Measurements from ENCODE around the gene CTDSP1.

CTDSP1 gene

DNA sequence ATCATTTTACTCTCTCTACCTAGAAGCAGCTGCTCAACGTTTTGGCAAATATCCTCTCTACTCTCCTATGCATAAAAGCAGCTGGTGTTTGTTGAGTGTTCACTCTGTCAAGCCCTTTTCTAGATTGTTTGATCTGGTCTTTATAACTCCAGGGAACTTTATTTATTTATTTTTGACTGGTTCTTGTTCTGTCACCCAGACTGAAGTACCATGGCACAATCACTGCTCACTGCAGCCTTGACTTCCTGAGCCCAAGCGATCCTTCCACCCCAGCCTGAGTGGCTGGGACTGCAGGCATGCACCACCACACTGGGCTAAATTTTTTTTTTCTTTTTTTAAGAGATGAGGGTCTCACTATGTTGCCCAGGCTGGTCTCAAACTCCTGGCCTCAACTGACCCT, 30.3 kb upstream of the CTDSP1 start:
- no peaks in the 10 kb centered on the region for H3K36me3 Mint-ChIP-seq (ENCODE audit: low read depth)
- H3K27me3 Mint-ChIP-seq, result no peaks in the 10 kb centered on the region
- no peaks in the 10 kb centered on the region for H3K9me3 Mint-ChIP-seq
- H3K4me3 Mint-ChIP-seq, result no peak overlapping the region
- H3K4me1 Mint-ChIP-seq (ENCODE audit: low read depth), result peaks cover 67% of the 10 kb centered on the region
- intact Hi-C loops (cut with micrococcal nuclease), result loop anchor here (5.0 kb wide), 1 partner anchor 77 kb away; the partner anchor contains the start of gene TMBIM1
- H3K27ac Mint-ChIP-seq, result peak overlapping the region; percentile 98

DNA sequence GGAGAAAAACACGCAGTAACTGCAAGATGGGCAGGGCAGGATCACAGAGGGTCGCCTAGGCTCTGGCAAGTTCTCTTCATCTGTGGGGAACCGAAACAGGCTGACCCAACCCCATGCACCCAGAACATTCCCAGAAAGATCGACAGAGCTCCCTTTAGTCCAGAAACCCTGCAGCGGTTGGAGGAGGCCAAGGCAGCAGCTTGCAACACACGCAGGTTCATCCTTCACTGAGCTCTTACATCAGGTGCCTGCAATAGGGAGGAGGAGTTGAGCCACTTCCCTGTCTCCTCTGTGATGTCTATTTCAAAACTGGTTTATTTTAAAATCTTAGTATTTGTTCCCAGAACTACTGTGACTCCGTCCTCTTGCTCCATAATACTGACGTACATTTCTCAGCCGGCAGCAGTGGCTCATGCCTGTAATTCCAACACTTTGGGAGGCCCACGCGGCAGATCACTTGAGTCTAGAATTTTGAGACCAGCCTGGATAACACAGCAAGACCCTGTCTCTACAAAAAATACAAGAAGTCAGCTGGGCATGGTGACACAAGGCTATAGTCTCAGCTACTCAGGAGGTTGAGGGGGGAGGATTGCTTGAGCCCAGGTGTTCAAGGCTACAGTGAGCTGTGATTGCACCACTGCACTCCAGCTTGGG, 29.1 kb upstream of the CTDSP1 start:
- H3K4me3 Mint-ChIP-seq, result peak overlapping the region; percentile 13

DNA sequence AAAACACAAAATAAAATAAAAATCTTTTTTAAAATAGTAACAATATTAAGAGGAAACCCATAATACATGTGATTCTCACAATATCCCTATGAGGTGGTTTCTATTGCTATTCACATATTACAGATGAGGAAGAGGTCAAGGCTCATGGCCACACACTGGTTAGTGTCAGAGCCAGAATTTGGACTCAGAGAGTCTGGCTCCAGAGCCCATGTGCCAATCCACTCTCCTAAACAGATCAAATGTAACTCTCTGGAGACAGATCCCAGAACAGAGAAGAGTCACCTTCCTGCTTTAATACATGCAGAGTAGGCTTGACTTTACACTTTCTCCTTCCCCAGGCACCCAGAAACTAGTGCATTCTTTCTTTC, 27.7 kb upstream of the CTDSP1 start:
- Mint-ChIP-seq H3K27me3 (no peaks in the 10 kb centered on the region), H3K4me3 (no peak overlapping the region), H3K36me3 (ENCODE audit: low read depth) (no peaks in the 10 kb centered on the region), H3K27ac (peak overlapping the region; percentile 6), H3K9me3 (no peaks in the 10 kb centered on the region), H3K4me1 (ENCODE audit: low read depth) (peaks cover 49% of the 10 kb centered on the region)
- intact Hi-C loops (cut with micrococcal nuclease), result no loop called here

More for the DNA sequence above, 29.1 kb upstream of the CTDSP1 start:
- Mint-ChIP-seq H3K36me3 (ENCODE audit: low read depth) (no peaks in the 10 kb centered on the region), H3K9me3 (no peaks in the 10 kb centered on the region), H3K27me3 (no peaks in the 10 kb centered on the region), H3K27ac (peak overlapping the region; percentile 98), H3K4me1 (ENCODE audit: low read depth) (peaks cover 59% of the 10 kb centered on the region)
- intact Hi-C loops (cut with micrococcal nuclease), result no loop called here

DNA sequence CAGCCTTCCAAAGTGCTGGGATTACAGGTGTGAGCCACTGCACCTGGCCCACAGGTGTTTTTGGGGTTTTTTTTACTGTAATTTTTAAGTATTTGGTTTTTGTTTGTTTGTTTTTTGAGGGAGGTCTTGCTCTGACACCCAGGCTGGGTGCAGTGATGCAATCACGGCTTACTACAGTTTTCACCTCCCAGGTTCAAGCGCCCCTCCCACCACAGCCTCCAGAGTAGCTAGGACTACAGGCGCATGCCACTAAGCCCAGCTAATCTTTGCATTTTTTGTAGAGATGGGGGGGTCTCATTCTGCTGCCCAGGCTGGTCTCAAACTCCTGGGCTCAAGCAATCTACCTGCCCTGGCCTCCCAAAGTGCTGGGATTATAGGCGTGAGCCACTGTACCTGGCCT, 24.9 kb upstream of the CTDSP1 start:
- Mint-ChIP-seq H3K4me3 (no peak overlapping the region), H3K4me1 (ENCODE audit: low read depth) (peaks cover 41% of the 10 kb centered on the region), H3K27me3 (no peaks in the 10 kb centered on the region), H3K27ac (no peak overlapping the region), H3K9me3 (no peaks in the 10 kb centered on the region), H3K36me3 (ENCODE audit: low read depth) (no peaks in the 10 kb centered on the region)
- intact Hi-C loops (cut with micrococcal nuclease), result no loop called here

DNA sequence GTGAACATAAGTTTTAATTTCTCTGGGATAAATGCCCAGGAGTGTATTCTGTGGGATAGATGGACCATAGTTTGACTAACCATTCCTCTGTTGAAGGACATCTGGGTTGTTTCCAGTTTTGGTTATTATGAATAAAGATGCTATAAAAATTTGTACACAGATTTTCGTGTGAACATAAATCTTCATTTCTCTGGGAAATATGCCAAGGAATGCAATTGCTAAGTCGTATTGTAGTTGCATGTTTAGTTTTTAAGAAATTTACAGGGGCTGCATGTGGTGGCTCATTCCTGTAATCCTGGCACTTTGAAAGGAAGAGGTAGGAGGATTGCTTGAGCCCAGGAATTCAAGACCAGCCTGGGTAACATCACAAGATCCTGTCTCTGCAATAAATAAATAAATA, 24.5 kb upstream of the CTDSP1 start:
- peaks cover 41% of the 10 kb centered on the region for H3K4me1 Mint-ChIP-seq (ENCODE audit: low read depth)
- H3K9me3 Mint-ChIP-seq, result no peaks in the 10 kb centered on the region
- no peak overlapping the region for H3K27ac Mint-ChIP-seq
- H3K36me3 Mint-ChIP-seq (ENCODE audit: low read depth), result no peaks in the 10 kb centered on the region
- no peaks in the 10 kb centered on the region for H3K27me3 Mint-ChIP-seq
- intact Hi-C loops (cut with micrococcal nuclease), result no loop called here
- H3K4me3 Mint-ChIP-seq, result no peak overlapping the region

DNA sequence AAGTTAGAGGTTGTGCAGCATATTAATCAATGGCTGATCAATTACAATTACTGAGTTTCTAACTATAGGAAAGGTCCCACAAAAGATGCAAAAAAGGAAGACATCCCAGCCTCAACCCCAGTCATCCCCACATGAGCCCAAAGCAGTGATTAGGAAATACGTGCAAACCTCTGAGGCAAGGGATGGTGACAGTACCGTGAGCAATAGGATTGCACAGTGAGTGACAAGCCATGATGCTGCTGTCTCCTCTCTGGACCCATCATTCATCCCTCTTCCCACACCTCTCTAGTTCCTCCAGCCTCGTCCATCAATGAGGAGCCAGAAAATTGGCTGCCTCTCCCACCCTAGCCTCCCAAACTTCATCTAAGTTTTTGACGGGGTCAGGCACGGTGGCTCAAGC, 21.6 kb upstream of the CTDSP1 start:
- intact Hi-C loops (cut with micrococcal nuclease), result no loop called here
- no peak overlapping the region for H3K4me3 Mint-ChIP-seq
- no peaks in the 10 kb centered on the region for H3K36me3 Mint-ChIP-seq (ENCODE audit: low read depth)
- no peaks in the 10 kb centered on the region for H3K27me3 Mint-ChIP-seq
- peak overlapping the region; percentile 31 for H3K27ac Mint-ChIP-seq
- H3K4me1 Mint-ChIP-seq (ENCODE audit: low read depth), result peaks cover 33% of the 10 kb centered on the region
- H3K9me3 Mint-ChIP-seq, result no peaks in the 10 kb centered on the region

DNA sequence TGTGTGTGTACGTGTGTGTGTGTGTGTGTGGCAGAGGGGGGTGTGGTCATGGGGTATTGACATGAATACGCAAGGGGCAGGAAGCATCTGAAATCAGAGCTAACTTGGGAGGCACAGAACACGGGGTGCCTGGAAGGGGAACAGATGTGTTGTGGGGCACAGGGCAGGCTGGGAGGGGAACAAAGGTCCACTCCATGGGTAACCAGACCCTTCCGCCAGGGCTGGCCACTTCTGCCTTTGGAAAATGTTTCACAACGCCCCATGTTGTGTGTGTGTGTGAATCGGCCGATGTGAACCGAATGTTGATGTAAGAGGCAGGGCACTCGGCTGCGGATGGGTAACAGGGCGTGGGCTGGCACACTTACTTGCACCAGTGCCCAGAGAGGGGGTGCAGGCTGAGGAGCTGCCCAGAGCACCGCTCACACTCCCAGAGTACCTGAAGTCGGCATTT, 17.7 kb upstream of the CTDSP1 start, which contains the start of gene SLC11A1:
Gene SLC11A1, plus strand, starts transcription at position 358 of the 451 bp plus-strand sequence. CDS start 96 bp downstream, outside the sequence.
- intact Hi-C loops (cut with micrococcal nuclease), result no loop called here
- H3K27ac Mint-ChIP-seq, result peak within 1 kb of the TSS; percentile 84
- H3K27me3 Mint-ChIP-seq, result no peaks in the 10 kb centered on the region
- H3K4me1 Mint-ChIP-seq (ENCODE audit: low read depth), result peaks cover 69% of the 10 kb centered on the region
- peak within 1 kb of the TSS; percentile 65 for H3K4me3 Mint-ChIP-seq
- H3K9me3 Mint-ChIP-seq, result no peaks in the 10 kb centered on the region
- H3K36me3 Mint-ChIP-seq (ENCODE audit: low read depth), result no peaks in the 10 kb centered on the region

DNA sequence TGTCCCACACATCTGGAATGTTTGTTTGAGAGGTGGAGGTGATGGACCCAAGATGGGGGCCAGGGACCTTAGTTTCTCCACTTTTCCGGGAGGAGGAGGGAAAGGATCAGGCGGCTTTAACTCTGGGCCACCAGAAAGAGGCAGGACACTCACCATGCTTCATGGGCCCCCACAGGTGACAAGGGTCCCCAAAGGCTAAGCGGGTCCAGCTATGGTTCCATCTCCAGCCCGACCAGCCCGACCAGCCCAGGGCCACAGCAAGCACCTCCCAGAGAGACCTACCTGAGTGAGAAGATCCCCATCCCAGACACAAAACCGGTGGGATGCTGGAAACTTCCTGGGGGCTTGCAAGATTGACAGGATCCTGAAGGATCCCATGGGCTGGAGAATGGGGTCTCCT, 16.9 kb upstream of the CTDSP1 start:
- H3K27ac Mint-ChIP-seq, result peak overlapping the region; percentile 84
- H3K4me3 Mint-ChIP-seq, result peak overlapping the region; percentile 65
- intact Hi-C loops (cut with micrococcal nuclease), result no loop called here
- no peaks in the 10 kb centered on the region for H3K27me3 Mint-ChIP-seq
- no peaks in the 10 kb centered on the region for H3K9me3 Mint-ChIP-seq
- H3K36me3 Mint-ChIP-seq (ENCODE audit: low read depth), result no peaks in the 10 kb centered on the region
- H3K4me1 Mint-ChIP-seq (ENCODE audit: low read depth), result peaks cover 77% of the 10 kb centered on the region

DNA sequence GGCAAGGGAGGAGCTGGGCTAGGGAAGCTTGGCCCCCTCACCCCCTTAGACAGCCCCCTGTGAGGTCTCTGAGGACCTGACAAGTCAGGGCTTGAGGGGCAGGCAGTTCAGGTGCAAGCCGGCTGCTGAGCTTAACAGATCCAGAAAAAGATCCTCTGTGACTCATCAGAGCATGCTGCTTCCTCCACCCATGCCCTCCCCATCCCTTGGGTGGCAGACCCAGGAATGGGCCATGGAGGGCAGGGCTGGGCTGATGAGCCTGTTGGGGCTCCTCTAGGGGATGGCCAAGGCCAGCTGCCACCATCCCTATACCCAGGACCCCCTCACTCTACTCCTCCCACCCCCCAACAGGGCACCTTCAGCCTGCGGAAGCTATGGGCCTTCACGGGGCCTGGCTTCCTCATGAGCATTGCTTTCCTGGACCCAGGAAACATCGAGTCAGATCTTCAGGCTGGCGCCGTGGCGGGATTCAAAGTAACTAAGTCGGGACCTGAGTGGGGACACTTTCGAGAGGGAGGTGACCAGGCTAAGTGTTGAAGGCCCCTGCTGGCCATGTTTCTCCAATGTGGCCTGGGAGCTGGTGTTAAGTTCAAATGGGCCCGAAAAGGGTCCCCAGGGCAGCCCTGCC, 15.7 kb upstream of the CTDSP1 start:
- Mint-ChIP-seq H3K36me3 (ENCODE audit: low read depth) (no peaks in the 10 kb centered on the region), H3K4me1 (ENCODE audit: low read depth) (peaks cover 78% of the 10 kb centered on the region), H3K9me3 (no peaks in the 10 kb centered on the region), H3K27me3 (no peaks in the 10 kb centered on the region), H3K4me3 (no peak overlapping the region), H3K27ac (peak overlapping the region; percentile 84)
- intact Hi-C loops (cut with micrococcal nuclease), result no loop called here

DNA sequence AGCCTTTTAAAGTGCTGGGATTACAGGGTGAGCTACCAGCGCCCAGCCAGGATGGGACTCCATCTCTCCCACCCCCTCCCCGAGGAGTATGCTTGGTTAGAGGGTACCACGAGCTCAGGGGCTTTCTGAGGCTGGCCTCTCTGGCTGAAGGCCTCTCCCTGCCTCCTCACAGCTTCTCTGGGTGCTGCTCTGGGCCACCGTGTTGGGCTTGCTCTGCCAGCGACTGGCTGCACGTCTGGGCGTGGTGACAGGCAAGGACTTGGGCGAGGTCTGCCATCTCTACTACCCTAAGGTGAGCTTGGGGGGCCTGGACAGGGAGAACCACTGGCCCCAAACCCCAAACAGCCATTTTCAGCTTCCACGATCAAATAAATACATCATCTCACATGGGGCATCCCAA, 14.7 kb upstream of the CTDSP1 start:
- H3K27ac Mint-ChIP-seq, result no peak overlapping the region
- no peak overlapping the region for H3K4me3 Mint-ChIP-seq
- H3K27me3 Mint-ChIP-seq, result no peaks in the 10 kb centered on the region
- intact Hi-C loops (cut with micrococcal nuclease), result no loop called here
- no peaks in the 10 kb centered on the region for H3K9me3 Mint-ChIP-seq
- H3K36me3 Mint-ChIP-seq (ENCODE audit: low read depth), result no peaks in the 10 kb centered on the region
- H3K4me1 Mint-ChIP-seq (ENCODE audit: low read depth), result peaks cover 81% of the 10 kb centered on the region

DNA sequence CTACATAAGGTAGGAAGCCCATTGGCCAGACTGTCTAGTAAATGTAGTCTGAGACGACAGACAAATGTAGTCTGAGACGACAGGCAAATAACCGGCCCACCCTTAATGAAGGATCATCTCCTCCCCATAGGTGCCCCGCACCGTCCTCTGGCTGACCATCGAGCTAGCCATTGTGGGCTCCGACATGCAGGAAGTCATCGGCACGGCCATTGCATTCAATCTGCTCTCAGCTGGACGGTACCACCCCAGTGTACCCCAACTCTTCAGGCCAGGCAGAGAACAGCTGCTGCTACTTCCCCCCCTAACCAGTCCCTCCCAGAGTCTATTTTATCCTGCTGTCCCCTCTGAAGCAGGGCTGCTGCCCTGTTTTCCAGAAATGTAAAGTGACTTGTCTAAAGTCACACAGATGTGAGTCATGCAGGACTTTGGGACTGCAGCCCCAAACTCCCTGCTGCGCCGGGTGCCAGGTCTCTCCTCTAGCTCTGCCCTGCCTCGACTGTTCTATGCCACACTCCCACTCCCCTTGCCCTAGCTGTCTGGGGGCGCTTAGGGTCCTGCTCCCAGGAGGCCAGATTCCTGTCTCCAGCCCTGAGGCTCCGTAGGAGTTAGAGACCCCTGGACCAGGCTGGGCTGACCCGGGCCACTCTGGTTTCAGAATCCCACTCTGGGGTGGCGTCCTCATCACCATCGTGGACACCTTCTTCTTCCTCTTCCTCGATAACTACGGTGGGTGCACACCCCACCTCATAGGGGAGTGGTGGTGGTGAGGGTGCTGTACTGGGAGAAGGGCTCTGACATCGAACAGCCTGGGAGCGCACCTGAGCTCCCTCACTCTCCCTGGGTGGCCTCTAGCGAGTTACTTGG, 12.9 kb upstream of the CTDSP1 start:
- Mint-ChIP-seq H3K9me3 (no peaks in the 10 kb centered on the region), H3K4me1 (ENCODE audit: low read depth) (peaks cover 88% of the 10 kb centered on the region), H3K4me3 (no peak overlapping the region), H3K27ac (peak overlapping the region; percentile 76), H3K36me3 (ENCODE audit: low read depth) (peaks cover 5% of the 10 kb centered on the region), H3K27me3 (no peaks in the 10 kb centered on the region)
- intact Hi-C loops (cut with micrococcal nuclease), result no loop called here

DNA sequence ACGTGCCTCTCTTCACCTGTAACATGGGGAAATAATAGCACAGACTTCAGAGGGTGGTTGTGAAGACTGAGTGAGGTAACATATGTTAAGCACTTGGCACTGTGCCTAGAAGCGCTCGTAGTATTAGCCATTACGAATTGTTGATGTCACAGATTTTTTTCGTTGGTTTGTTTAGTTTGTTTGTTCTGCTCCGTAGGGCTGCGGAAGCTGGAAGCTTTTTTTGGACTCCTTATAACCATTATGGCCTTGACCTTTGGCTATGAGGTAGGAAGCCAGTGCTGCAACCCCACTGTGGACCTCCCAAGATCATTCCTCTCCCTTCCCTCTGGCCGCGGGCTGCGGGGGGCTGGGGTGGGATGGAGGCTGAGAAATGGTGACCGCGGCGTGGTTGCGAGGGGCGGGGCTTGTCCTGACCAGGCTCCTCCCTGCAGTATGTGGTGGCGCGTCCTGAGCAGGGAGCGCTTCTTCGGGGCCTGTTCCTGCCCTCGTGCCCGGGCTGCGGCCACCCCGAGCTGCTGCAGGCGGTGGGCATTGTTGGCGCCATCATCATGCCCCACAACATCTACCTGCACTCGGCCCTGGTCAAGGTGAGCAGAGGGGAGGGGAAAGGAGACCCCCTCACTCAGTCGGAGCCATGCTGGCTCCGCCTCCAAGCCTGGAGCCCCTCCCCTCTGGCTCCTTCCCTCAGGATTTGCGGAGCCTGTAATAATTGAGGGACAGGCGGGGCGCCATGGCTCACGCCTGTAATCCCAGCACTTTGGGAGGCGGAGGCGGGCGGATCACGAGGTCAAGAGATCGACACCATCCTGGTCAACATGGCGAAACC, 12.1 kb upstream of the CTDSP1 start:
- peak overlapping the region; percentile 69 for H3K4me3 Mint-ChIP-seq
- no peaks in the 10 kb centered on the region for H3K9me3 Mint-ChIP-seq
- H3K27me3 Mint-ChIP-seq, result no peaks in the 10 kb centered on the region
- peaks cover 5% of the 10 kb centered on the region for H3K36me3 Mint-ChIP-seq (ENCODE audit: low read depth)
- peaks cover 85% of the 10 kb centered on the region for H3K4me1 Mint-ChIP-seq (ENCODE audit: low read depth)
- peak overlapping the region; percentile 76 for H3K27ac Mint-ChIP-seq
- intact Hi-C loops (cut with micrococcal nuclease), result no loop called here

DNA sequence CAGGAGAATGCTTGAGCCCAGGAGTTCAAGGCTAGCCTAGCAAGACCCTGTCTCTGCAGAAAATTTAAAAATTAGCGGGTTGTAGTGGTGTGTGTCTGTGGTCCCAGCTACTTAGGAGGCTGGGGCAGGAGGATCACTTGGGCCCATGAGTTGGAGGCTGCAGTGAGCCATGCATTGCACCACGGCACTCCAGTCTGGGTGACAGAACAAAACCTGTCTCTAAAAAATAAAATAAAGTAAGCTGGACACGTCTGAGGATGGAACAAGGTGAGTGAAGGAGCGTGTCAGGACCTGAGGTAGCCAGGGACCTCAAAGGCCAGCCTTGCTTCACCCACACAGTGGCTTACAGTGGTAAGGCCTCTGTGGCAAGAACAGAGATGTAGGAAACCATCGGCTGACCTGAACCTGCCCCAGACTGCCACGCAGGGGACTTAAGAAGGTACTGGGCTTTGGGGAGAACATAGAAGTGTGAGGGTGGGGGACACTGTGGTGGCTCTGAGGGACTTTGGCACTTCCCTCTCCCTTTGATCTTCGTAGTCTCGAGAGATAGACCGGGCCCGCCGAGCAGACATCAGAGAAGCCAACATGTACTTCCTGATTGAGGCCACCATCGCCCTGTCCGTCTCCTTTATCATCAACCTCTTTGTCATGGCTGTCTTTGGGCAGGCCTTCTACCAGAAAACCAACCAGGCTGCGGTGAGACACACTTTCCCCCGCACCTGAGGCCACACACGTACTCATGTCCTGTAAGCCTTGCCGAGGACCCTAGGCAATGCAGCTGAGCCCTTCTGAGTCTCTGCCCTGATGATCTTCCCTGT, 10.1 kb upstream of the CTDSP1 start:
- Mint-ChIP-seq H3K27me3 (no peaks in the 10 kb centered on the region), H3K4me1 (ENCODE audit: low read depth) (peaks cover 84% of the 10 kb centered on the region), H3K9me3 (no peaks in the 10 kb centered on the region), H3K36me3 (ENCODE audit: low read depth) (peaks cover 5% of the 10 kb centered on the region), H3K4me3 (no peak overlapping the region), H3K27ac (peak overlapping the region; percentile 72)
- intact Hi-C loops (cut with micrococcal nuclease), result no loop called here

Measured in dendritic cell treated with granulocyte-macrophage colony-stimulating factor and Interleukin-4, amounts not matched to agents 40 ng/mL and 50 ng/mL, for 4 days (primary cell).